ENCODE measurements around the gene PTPA.

DNA sequence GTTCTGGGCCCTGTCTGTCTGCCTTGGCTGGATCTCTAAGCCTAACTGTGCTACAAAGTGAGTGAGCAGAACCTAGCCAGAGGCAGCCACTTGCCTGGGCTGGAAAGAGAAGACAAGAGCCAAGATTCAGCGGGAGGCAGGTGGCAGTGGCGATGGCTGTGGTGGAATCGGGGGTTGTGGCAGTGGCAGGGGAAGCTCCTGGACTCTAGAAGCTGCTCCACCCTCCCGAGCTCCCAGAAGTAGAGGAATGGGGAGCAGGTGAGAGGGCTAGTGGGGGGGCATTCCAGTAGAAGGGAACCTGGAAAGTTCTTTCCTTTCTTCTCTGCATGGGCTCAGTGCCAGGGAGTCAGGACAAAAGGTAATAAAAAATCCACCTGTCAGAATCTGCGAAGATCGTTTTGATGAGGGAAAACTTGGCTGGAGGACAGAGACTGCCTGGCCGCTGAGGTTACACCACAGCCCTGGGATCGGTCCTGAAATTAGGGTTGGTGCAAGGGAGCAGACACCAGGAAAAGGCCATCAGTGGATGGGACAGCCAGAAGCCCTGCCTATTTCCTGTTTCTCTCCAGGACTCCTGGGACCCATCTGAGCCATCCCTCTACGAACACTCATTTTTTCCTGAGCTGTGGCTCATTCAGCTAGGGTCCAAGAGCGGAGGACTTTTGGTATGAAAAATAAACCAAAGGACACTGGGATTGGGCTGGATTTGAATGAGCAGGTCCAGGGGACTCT, 2.2 kb upstream of the PTPA start:
- TF ChIP-seq, protein P1, sequence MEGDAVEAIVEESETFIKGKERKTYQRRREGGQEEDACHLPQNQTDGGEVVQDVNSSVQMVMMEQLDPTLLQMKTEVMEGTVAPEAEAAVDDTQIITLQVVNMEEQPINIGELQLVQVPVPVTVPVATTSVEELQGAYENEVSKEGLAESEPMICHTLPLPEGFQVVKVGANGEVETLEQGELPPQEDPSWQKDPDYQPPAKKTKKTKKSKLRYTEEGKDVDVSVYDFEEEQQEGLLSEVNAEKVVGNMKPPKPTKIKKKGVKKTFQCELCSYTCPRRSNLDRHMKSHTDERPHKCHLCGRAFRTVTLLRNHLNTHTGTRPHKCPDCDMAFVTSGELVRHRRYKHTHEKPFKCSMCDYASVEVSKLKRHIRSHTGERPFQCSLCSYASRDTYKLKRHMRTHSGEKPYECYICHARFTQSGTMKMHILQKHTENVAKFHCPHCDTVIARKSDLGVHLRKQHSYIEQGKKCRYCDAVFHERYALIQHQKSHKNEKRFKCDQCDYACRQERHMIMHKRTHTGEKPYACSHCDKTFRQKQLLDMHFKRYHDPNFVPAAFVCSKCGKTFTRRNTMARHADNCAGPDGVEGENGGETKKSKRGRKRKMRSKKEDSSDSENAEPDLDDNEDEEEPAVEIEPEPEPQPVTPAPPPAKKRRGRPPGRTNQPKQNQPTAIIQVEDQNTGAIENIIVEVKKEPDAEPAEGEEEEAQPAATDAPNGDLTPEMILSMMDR (conservative IDR thresholded peaks at IDR 0.05; ENCODE audit: low read depth, low read length), result no peak
- TF ChIP-seq BHLHE40 (IDR thresholded peaks at IDR 0.05; ENCODE audit: low read depth, low read length) (no peak), SMC3 (IDR thresholded peaks at IDR 0.05; ENCODE audit: low read depth, low read length) (no peak), MAZ (IDR thresholded peaks at IDR 0.05; ENCODE audit: borderline replicate concordance, low read depth, low read length) (no peak), POLR2A (IDR thresholded peaks at IDR 0.05; ENCODE audit: low read depth, low read length) (no peak), CEBPB (IDR thresholded peaks at IDR 0.05; ENCODE audit: low read depth, low read length) (no peak), MXI1 (IDR thresholded peaks at IDR 0.05; ENCODE audit: borderline replicate concordance, low read depth, low read length) (no peak), NFE2L2 (IDR thresholded peaks at IDR 0.05; ENCODE audit: low read depth, low read length) (no peak), FOS (IDR thresholded peaks at IDR 0.05; ENCODE audit: low read depth, low read length) (no peak), RFX5 (IDR thresholded peaks at IDR 0.05; ENCODE audit: low read depth, low read length) (no peak), MAFK (IDR thresholded peaks at IDR 0.05; ENCODE audit: low read depth, low read length) (no peak), RAD21 (IDR thresholded peaks at IDR 0.05; ENCODE audit: low read length) (no peak)
- TF ChIP-seq, protein P2, sequence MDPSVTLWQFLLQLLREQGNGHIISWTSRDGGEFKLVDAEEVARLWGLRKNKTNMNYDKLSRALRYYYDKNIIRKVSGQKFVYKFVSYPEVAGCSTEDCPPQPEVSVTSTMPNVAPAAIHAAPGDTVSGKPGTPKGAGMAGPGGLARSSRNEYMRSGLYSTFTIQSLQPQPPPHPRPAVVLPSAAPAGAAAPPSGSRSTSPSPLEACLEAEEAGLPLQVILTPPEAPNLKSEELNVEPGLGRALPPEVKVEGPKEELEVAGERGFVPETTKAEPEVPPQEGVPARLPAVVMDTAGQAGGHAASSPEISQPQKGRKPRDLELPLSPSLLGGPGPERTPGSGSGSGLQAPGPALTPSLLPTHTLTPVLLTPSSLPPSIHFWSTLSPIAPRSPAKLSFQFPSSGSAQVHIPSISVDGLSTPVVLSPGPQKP (IDR thresholded peaks at IDR 0.05; ENCODE audit: borderline replicate concordance, low read depth, low read length), result no peak

Data from IMR-90 (cell line).